GM12892 (cell line): ENCODE results near the gene DEFB110.

Source experiments
- POLR2A ChIP-seq: IDR thresholded peaks from 2 replicates; pipeline ENCODE4 v1.6.1; 2011; ENCODE audit warnings: low read depth, low read length, control low read depth
- POLR2AphosphoS5 ChIP-seq: IDR thresholded peaks from 2 replicates; pipeline ENCODE4 v1.6.1; 2011; ENCODE audit warnings: low read depth, low read length, control low read depth

GRCh38 chr6:50030350-50030749, 8.6 kb upstream of the DEFB110 start:
- no peak for TF ChIP-seq POLR2A
- no peak for TF ChIP-seq POLR2AphosphoS5
